HepG2 (cell line): ENCODE results near the gene PAIP1. TPM values are rescaled to one million over a fixed set of nuclear protein-coding genes. Genes with fewer than 3 reads are reported as not detected.

ENCODE experiments used
- CAMTA2 ChIP-seq: sonication (generic); formaldehyde crosslinking; IDR thresholded peaks from 2 replicates; pipeline ENCODE4 v1.4.0; 2020; ENCODE audit warnings: mild to moderate bottlenecking, missing genetic modification reagents, borderline replicate concordance
- CENPX ChIP-seq: sonication (generic); formaldehyde crosslinking; IDR thresholded peaks from 2 replicates; pipeline ENCODE4 v1.9.0; 2021; ENCODE audit warnings: mild to moderate bottlenecking, missing genetic modification reagents, moderate library complexity
- DR1 ChIP-seq: sonication (generic); formaldehyde crosslinking; IDR thresholded peaks from 2 replicates; pipeline ENCODE4 v1.8.0; 2021; ENCODE audit warnings: mild to moderate bottlenecking, missing genetic modification reagents, inconsistent platforms
- FOXA3 ChIP-seq: IDR thresholded peaks from 2 replicates; pipeline ENCODE4 v1.6.1; 2016; ENCODE audit warnings: missing genetic modification reagents, missing compliant biosample characterization
- HNRNPLL ChIP-seq: fragments of 200-400 bp; formaldehyde crosslinking; IDR thresholded peaks from 2 replicates; pipeline ENCODE4 v1.6.1; 2017; ENCODE audit warnings: mild to moderate bottlenecking, low read depth, low read length; ENCODE audit not compliant: poor library complexity, severe bottlenecking
- HNRNPUL1 ChIP-seq: fragments of 200-400 bp; formaldehyde crosslinking; IDR thresholded peaks from 2 replicates; pipeline ENCODE4 v1.6.1; 2017; ENCODE audit warnings: low read depth, mild to moderate bottlenecking, low read length, moderate library complexity
- KDM3A ChIP-seq: IDR thresholded peaks from 2 replicates; pipeline ENCODE4 v1.6.1; 2018; ENCODE audit warnings: low read depth, missing compliant biosample characterization
- MTF2 ChIP-seq: sonication (generic); formaldehyde crosslinking; IDR thresholded peaks from 2 replicates; pipeline ENCODE4 v1.5.0; 2020; ENCODE audit warnings: missing genetic modification reagents, borderline replicate concordance
- PRMT3 ChIP-seq: sonication (generic); formaldehyde crosslinking; IDR thresholded peaks from 2 replicates; pipeline ENCODE4 v1.8.1; 2022; ENCODE audit warnings: low read depth, mild to moderate bottlenecking, moderate library complexity, missing genetic modification reagents, borderline replicate concordance
- RAD21 ChIP-seq: fragments of 450-650 bp; formaldehyde crosslinking; IDR thresholded peaks from 2 replicates; pipeline ENCODE4 v1.5.0; 2020; ENCODE audit warnings: mild to moderate bottlenecking
- SNAPC2 ChIP-seq: sonication (generic); formaldehyde crosslinking; IDR thresholded peaks from 2 replicates; pipeline ENCODE4 v1.8.1; 2022; ENCODE audit warnings: mild to moderate bottlenecking, missing genetic modification reagents
- SNRNP70 ChIP-seq: fragments of 200-400 bp; formaldehyde crosslinking; IDR thresholded peaks from 2 replicates; pipeline ENCODE4 v1.6.1; 2017; ENCODE audit warnings: mild to moderate bottlenecking, low read depth, low read length, moderate library complexity
- SP2 ChIP-seq: sonication (generic); formaldehyde crosslinking; IDR thresholded peaks from 2 replicates; pipeline ENCODE4 v1.5.1; 2020; ENCODE audit warnings: mild to moderate bottlenecking, missing genetic modification reagents
- SRSF1 ChIP-seq: fragments of 200-400 bp; formaldehyde crosslinking; optimal IDR thresholded peaks from 2 replicates; pipeline ENCODE3; 2017; ENCODE audit warnings: mild to moderate bottlenecking, low read depth, low read length, moderate library complexity
- ZBTB3 ChIP-seq: sonication (generic); formaldehyde crosslinking; IDR thresholded peaks from 2 replicates; pipeline ENCODE4 v1.4.0; 2020; ENCODE audit warnings: low read depth, mild to moderate bottlenecking, moderate library complexity, missing genetic modification reagents, borderline replicate concordance
- ZFYVE20 ChIP-seq: sonication (generic); formaldehyde crosslinking; IDR thresholded peaks from 2 replicates; pipeline ENCODE4 v1.8.0; 2023; ENCODE audit warnings: low read depth, mild to moderate bottlenecking, moderate library complexity, missing genetic modification reagents, borderline replicate concordance
- ZNF136 ChIP-seq: sonication (generic); formaldehyde crosslinking; IDR thresholded peaks from 2 replicates; pipeline ENCODE4 v1.8.1; 2022; ENCODE audit warnings: low read depth, mild to moderate bottlenecking, moderate library complexity, missing genetic modification reagents
- ZNF292 ChIP-seq: sonication (generic); formaldehyde crosslinking; IDR thresholded peaks from 2 replicates; pipeline ENCODE4 v1.8.1; 2022; ENCODE audit warnings: mild to moderate bottlenecking, low read depth, missing genetic modification reagents, borderline replicate concordance
- ZNF510 ChIP-seq: sonication (generic); formaldehyde crosslinking; IDR thresholded peaks from 2 replicates; pipeline ENCODE4 v1.4.0; 2020; ENCODE audit warnings: low read depth, mild to moderate bottlenecking, missing genetic modification reagents
- ZNF577 ChIP-seq: sonication (generic); formaldehyde crosslinking; IDR thresholded peaks from 2 replicates; pipeline ENCODE4 v1.4.0; 2020; ENCODE audit warnings: mild to moderate bottlenecking, low read depth, missing genetic modification reagents, borderline replicate concordance
- ZNF776 ChIP-seq: sonication (generic); formaldehyde crosslinking; IDR thresholded peaks from 2 replicates; pipeline ENCODE4 v1.4.0; 2020; ENCODE audit warnings: mild to moderate bottlenecking, missing genetic modification reagents
- ZNF841 ChIP-seq: sonication (generic); formaldehyde crosslinking; IDR thresholded peaks from 2 replicates; pipeline ENCODE4 v1.8.1; 2023; ENCODE audit warnings: missing genetic modification reagents, borderline replicate concordance
- polyA plus RNA-seq, 8 experiments: library from polyadenylated mRNA; depleted of rRNA in 3 of 8; stranded (reverse) in 7 of 8; unstranded in 1 of 8; fragments of >200 nt; fragmentation: Illumina TruSeq in 4 of 8; extraction: Trizol in 4 of 8; gene quantifications; 2 replicates each; pipeline versions ENCODE4 v1.2.1 to v1.2.3, GENCODE V29; 2011 to 2016; ENCODE audit warnings: low read depth in 4 of 8, missing spikeins in 1 of 8, mixed read lengths in 1 of 8; ENCODE audit not compliant: insufficient read depth in 1 of 8
- total RNA-seq, 5 experiments: library from RNA; depleted of rRNA; stranded (reverse); fragments of >200 nt; fragmentation: Illumina TruSeq; extraction: Trizol; gene quantifications; 2 replicates each; pipeline ENCODE4 v1.2.3, GENCODE V29; 2016; ENCODE audit warnings: low read depth in 1 of 5
- TF ChIP-seq, protein P1 (sequence below): sonication (generic); formaldehyde crosslinking; IDR thresholded peaks from 2 replicates; pipeline ENCODE4 v1.5.1; 2020; ENCODE audit warnings: mild to moderate bottlenecking, missing genetic modification reagents
- TF ChIP-seq, protein P2 (sequence below): sonication (generic); formaldehyde crosslinking; IDR thresholded peaks from 2 replicates; pipeline ENCODE4 v1.4.0; 2020; ENCODE audit warnings: missing genetic modification reagents
- TF ChIP-seq, protein P3 (sequence below): IDR thresholded peaks from 2 replicates; pipeline ENCODE4 v1.6.1; 2016; ENCODE audit warnings: mild to moderate bottlenecking, missing biosample characterization, missing genetic modification reagents

PAIP1 gene
- total and polyA plus RNA-seq, 2 of the 13 experiments (the other 11 are each of a cell fraction or from before 2014, with no cell fraction given): 96.6 to 116 TPM

DNA sequence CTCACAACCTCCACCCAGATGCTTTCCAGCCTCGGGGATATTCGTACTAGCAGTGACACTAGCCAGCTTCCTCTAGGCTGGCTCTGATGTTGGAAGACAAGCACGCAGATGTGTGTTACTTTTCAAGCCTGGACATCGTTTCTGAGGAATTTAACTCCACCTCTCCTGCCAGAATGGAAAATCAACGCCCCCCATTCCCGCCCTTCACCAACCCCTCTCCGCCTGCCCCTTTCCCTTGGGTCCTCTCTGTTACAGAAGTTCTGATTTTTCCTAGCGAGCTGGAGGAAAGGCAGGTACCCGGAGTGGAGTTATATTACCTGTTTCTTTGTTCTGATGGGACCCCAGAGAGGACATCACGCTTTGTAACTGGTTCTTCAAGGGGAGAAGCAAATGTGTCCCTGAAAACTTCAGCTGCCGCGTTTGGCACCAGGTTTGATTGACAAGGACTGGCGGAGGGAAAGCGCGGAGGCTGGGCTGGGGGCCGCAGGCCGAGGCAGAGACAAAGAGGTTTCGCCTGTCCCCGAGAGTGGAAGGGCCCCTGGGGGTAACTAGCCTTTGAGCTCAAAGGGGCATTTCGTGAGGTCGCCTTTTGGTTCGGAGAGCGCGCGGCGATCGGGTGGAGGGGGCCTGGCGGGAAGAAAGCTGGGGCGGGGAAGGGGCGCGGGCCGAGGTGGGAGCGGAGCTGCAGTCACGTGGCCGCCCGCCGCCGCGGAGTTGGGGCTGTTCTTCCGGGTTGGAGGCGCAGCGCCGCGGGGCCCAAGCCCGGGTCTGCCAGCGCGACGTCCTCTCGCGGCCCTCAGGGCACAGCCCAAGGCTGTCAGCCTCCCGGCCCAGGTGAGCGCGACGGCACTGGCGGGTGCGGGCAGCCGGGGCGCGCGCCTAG is 45.8 kb upstream of the PAIP1 start, which contains the start of gene NNT (continued):
- TF ChIP-seq HNRNPLL (no peak), SRSF1 (no peak), ZNF292 (CRISPR knock-in tag) (no peak), DR1 (CRISPR knock-in tag) (peak; percentile 65), ZNF577 (CRISPR knock-in tag) (no peak), PRMT3 (CRISPR knock-in tag) (no peak), CENPX (CRISPR knock-in tag) (no peak), ZBTB3 (CRISPR knock-in tag) (no peak), ZNF841 (CRISPR knock-in tag) (no peak), SNAPC2 (CRISPR knock-in tag) (no peak), CAMTA2 (CRISPR knock-in tag) (peak; percentile 66), KDM3A (CRISPR knock-in tag) (0 out of 2 replicates have a peak, but pooled peaks have one; percentile 54), ZNF776 (CRISPR knock-in tag) (no peak; the same call in 1 of the 2 replicates), HNRNPUL1 (no peak), FOXA3 (no peak), SP2 (CRISPR knock-in tag) (peak; percentile 59), SNRNP70 (no peak), ZFYVE20 (CRISPR knock-in tag) (no peak), MTF2 (no peak), ZNF136 (CRISPR knock-in tag) (0 out of 2 replicates have a peak, but pooled peaks have one; percentile 53), ZNF510 (CRISPR knock-in tag) (0 out of 2 replicates have a peak, but pooled peaks have one; percentile 45), RAD21 (CRISPR knock-in tag) (peak; percentile 45; the same call in 1 of the 2 replicates)
- TF ChIP-seq, protein P1, sequence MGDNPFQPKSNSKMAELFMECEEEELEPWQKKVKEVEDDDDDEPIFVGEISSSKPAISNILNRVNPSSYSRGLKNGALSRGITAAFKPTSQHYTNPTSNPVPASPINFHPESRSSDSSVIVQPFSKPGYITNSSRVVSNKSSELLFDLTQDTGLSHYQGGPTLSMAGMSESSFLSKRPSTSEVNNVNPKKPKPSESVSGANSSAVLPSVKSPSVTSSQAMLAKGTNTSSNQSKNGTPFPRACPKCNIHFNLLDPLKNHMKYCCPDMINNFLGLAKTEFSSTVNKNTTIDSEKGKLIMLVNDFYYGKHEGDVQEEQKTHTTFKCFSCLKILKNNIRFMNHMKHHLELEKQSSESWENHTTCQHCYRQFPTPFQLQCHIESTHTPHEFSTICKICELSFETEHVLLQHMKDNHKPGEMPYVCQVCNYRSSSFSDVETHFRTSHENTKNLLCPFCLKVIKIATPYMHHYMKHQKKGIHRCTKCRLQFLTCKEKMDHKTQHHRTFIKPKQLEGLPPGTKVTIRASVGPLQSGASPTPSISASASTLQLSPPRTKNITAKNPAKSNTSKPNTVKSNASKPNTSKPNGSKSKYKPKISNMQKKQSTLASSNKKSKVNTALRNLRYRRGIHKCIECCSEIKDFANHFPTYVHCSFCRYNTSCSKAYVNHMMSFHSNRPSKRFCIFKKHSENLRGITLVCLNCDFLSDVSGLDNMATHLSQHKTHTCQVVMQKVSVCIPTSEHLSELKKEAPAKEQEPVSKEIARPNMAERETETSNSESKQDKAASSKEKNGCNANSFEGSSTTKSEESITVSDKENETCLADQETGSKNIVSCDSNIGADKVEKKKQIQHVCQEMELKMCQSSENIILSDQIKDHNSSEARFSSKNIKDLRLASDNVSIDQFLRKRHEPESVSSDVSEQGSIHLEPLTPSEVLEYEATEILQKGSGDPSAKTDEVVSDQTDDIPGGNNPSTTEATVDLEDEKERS (CRISPR knock-in tag): 0 out of 2 replicates have a peak, but pooled peaks have one; percentile 13
- TF ChIP-seq, protein P2, sequence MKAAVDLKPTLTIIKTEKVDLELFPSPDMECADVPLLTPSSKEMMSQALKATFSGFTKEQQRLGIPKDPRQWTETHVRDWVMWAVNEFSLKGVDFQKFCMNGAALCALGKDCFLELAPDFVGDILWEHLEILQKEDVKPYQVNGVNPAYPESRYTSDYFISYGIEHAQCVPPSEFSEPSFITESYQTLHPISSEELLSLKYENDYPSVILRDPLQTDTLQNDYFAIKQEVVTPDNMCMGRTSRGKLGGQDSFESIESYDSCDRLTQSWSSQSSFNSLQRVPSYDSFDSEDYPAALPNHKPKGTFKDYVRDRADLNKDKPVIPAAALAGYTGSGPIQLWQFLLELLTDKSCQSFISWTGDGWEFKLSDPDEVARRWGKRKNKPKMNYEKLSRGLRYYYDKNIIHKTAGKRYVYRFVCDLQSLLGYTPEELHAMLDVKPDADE (CRISPR knock-in tag): no peak
- TF ChIP-seq, protein P3, sequence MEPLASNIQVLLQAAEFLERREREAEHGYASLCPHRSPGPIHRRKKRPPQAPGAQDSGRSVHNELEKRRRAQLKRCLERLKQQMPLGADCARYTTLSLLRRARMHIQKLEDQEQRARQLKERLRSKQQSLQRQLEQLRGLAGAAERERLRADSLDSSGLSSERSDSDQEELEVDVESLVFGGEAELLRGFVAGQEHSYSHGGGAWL (CRISPR knock-in tag): no peak
